ENCODE data around the gene NMT1.

DNA sequence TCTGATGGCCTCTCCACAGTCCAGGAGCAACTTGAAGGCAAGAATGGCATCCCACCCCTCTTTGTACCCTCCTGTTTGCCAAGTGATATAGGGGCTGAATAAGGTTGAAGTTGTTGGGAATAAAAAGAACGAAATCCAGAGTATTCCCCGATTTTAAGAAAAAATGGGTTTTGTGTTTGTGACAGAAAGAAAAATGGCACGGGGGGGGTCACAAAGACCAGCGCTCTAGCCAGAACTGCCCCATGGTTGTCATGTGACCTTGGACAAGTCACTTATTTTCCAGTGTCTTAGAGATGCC is 85.4 kb downstream of the NMT1 start:
- no peak for TF ChIP-seq POLR2A (IDR thresholded peaks at IDR 0.05)
- TF ChIP-seq, protein P1, sequence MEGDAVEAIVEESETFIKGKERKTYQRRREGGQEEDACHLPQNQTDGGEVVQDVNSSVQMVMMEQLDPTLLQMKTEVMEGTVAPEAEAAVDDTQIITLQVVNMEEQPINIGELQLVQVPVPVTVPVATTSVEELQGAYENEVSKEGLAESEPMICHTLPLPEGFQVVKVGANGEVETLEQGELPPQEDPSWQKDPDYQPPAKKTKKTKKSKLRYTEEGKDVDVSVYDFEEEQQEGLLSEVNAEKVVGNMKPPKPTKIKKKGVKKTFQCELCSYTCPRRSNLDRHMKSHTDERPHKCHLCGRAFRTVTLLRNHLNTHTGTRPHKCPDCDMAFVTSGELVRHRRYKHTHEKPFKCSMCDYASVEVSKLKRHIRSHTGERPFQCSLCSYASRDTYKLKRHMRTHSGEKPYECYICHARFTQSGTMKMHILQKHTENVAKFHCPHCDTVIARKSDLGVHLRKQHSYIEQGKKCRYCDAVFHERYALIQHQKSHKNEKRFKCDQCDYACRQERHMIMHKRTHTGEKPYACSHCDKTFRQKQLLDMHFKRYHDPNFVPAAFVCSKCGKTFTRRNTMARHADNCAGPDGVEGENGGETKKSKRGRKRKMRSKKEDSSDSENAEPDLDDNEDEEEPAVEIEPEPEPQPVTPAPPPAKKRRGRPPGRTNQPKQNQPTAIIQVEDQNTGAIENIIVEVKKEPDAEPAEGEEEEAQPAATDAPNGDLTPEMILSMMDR (IDR thresholded peaks at IDR 0.05) = no peak
